Neural cell (in vitro differentiated cells): ENCODE data around the gene PFN2.

Source experiments
- CTCF ChIP-seq: fragments of 450-650 bp; IDR thresholded peaks from 2 replicates; pipeline ENCODE4 v1.5.1; 2014; ENCODE audit warnings: antibody characterized with exemption, mild to moderate bottlenecking, moderate library complexity; ENCODE audit not compliant: poor library complexity, severe bottlenecking
- EP300 ChIP-seq: fragments of 450-650 bp; conservative IDR thresholded peaks from 2 replicates; pipeline ENCODE4 v1.6.1; 2014; ENCODE audit warnings: antibody characterized with exemption, mild to moderate bottlenecking, moderate library complexity; ENCODE audit not compliant: poor library complexity, severe bottlenecking
- EZH2 ChIP-seq: fragments of 200-600, 300-800 bp; shearing (Covaris generic), sonication (generic); IDR thresholded peaks from 2 replicates; pipeline ENCODE4 v1.6.1; 2014; ENCODE audit warnings: antibody characterized with exemption, low read length, borderline replicate concordance, mild to moderate bottlenecking; ENCODE audit not compliant: insufficient read depth, poor library complexity, severe bottlenecking
- POLR2AphosphoS5 ChIP-seq: IDR thresholded peaks from 2 replicates; pipeline ENCODE4 v1.6.1; 2012
- REST ChIP-seq: IDR thresholded peaks from 2 replicates; pipeline ENCODE4 v1.6.1; 2012; ENCODE audit warnings: borderline replicate concordance
- SMC3 ChIP-seq: fragments of 450-650 bp; conservative IDR thresholded peaks from 2 replicates; pipeline ENCODE4 v1.6.1; 2014; ENCODE audit warnings: antibody characterized with exemption, mild to moderate bottlenecking, moderate library complexity; ENCODE audit not compliant: poor library complexity

GRCh38 chr3:149933858-149934257 is 36.8 kb downstream of the PFN2 start:
- TF ChIP-seq CTCF (no peak), REST (no peak), EP300 (no peak), SMC3 (no peak), POLR2AphosphoS5 (no peak), EZH2 (no peak)
